ENCODE data around the gene PGBD5. TPM values are rescaled to one million over a fixed set of nuclear protein-coding genes. Genes with fewer than 3 reads are reported as not detected.

PGBD5 gene
- total RNA-seq, 1 experiment from 2014 or later = 37.8 TPM

- no peak for TF ChIP-seq CTCF (IDR thresholded peaks at IDR 0.05; ENCODE audit: unreplicated experiment)
Observed at GRCh38 chr1:230314142-230314470, 112.0 kb downstream of the PGBD5 start.

GRCh38 chr1:230313453-230314141 lies 112.5 kb downstream of the PGBD5 start:
- no peaks in the 10 kb centered on the region for H3K27me3 Mint-ChIP-seq (ENCODE audit: unreplicated experiment)
- DNase-seq = no peak
- no peak overlapping the region for H3K4me3 Mint-ChIP-seq (ENCODE audit: low read depth, unreplicated experiment)
- no peak overlapping the region for H3K27ac Mint-ChIP-seq (ENCODE audit: unreplicated experiment)
- H3K9me3 Mint-ChIP-seq (ENCODE audit: low read depth, unreplicated experiment) = no peaks in the 10 kb centered on the region
- no TSS peak for BruUV-seq (replicated peaks)
- TF ChIP-seq CTCF (IDR thresholded peaks at IDR 0.05; ENCODE audit: unreplicated experiment) = no peak
- H3K36me3 Mint-ChIP-seq (ENCODE audit: insufficient read depth, unreplicated experiment) = peaks cover 7% of the 10 kb centered on the region
- peaks cover 31% of the 10 kb centered on the region for H3K4me1 Mint-ChIP-seq (ENCODE audit: low read depth, unreplicated experiment)
- CTCF ChIA-PET = no interaction called here
- intact Hi-C loops (cut with micrococcal nuclease; ENCODE audit: unreplicated experiment) = loop anchor here (5.0 kb wide), 1 partner anchor 1056 kb away; no protein-coding TSS in a partner anchor

More at GRCh38 chr1:230314142-230314470, 112.0 kb downstream of the PGBD5 start:
- H3K4me3 Mint-ChIP-seq (ENCODE audit: low read depth, unreplicated experiment) = no peak overlapping the region
- DNase-seq = no peak
- peaks cover 7% of the 10 kb centered on the region for H3K36me3 Mint-ChIP-seq (ENCODE audit: insufficient read depth, unreplicated experiment)
- intact Hi-C loops (cut with micrococcal nuclease; ENCODE audit: unreplicated experiment) = loop anchor here (5.0 kb wide), 1 partner anchor 1057 kb away; no protein-coding TSS in a partner anchor
- no peaks in the 10 kb centered on the region for H3K9me3 Mint-ChIP-seq (ENCODE audit: low read depth, unreplicated experiment)
- CTCF ChIA-PET = no interaction called here
- H3K27ac Mint-ChIP-seq (ENCODE audit: unreplicated experiment) = no peak overlapping the region
- no peaks in the 10 kb centered on the region for H3K27me3 Mint-ChIP-seq (ENCODE audit: unreplicated experiment)
- BruUV-seq (replicated peaks) = no TSS peak
- H3K4me1 Mint-ChIP-seq (ENCODE audit: low read depth, unreplicated experiment) = peaks cover 27% of the 10 kb centered on the region

GRCh38 chr1:230312676-230313075 lies 113.5 kb downstream of the PGBD5 start:
- H3K4me3 Mint-ChIP-seq (ENCODE audit: low read depth, unreplicated experiment) = no peak overlapping the region
- H3K36me3 Mint-ChIP-seq (ENCODE audit: insufficient read depth, unreplicated experiment) = peaks cover 2% of the 10 kb centered on the region
- H3K27ac Mint-ChIP-seq (ENCODE audit: unreplicated experiment) = no peak overlapping the region
- CTCF ChIA-PET = interaction anchor here (0.7 kb wide), 2 partner anchors 25 to 143 kb away, joined by 4 read pairs; no protein-coding TSS in a partner anchor
- H3K4me1 Mint-ChIP-seq (ENCODE audit: low read depth, unreplicated experiment) = peaks cover 32% of the 10 kb centered on the region
- intact Hi-C loops (cut with micrococcal nuclease; ENCODE audit: unreplicated experiment) = loop anchor here (5.0 kb wide), 1 partner anchor 1055 kb away; no protein-coding TSS in a partner anchor
- TF ChIP-seq CTCF (IDR thresholded peaks at IDR 0.05; ENCODE audit: unreplicated experiment) = no peak
- no peak for DNase-seq
- no peaks in the 10 kb centered on the region for H3K9me3 Mint-ChIP-seq (ENCODE audit: low read depth, unreplicated experiment)
- BruUV-seq (replicated peaks) = no TSS peak
- no peaks in the 10 kb centered on the region for H3K27me3 Mint-ChIP-seq (ENCODE audit: unreplicated experiment)

GRCh38 chr1:230310381-230311163 lies 115.6 kb downstream of the PGBD5 start:
- TF ChIP-seq CTCF (IDR thresholded peaks at IDR 0.05; ENCODE audit: unreplicated experiment) = peak; percentile 79
- no peak overlapping the region for H3K4me3 Mint-ChIP-seq (ENCODE audit: low read depth, unreplicated experiment)
- no peaks in the 10 kb centered on the region for H3K9me3 Mint-ChIP-seq (ENCODE audit: low read depth, unreplicated experiment)
- intact Hi-C loops (cut with micrococcal nuclease; ENCODE audit: unreplicated experiment) = loop anchor here (1.0 to 5.0 kb wide), 3 partner anchors 529 to 1053 kb away; no protein-coding TSS in a partner anchor
- BruUV-seq (replicated peaks) = no TSS peak
- CTCF ChIA-PET = interaction anchor here (0.6 to 1.2 kb wide), 3 partner anchors 403 to 776 kb away, joined by 3 to 5 read pairs (median 4); partner anchors contain the start of gene AGT
- peak overlapping the region; percentile 7 for H3K27ac Mint-ChIP-seq (ENCODE audit: unreplicated experiment)
- peaks cover 36% of the 10 kb centered on the region for H3K4me1 Mint-ChIP-seq (ENCODE audit: low read depth, unreplicated experiment)
- no peaks in the 10 kb centered on the region for H3K27me3 Mint-ChIP-seq (ENCODE audit: unreplicated experiment)
- H3K36me3 Mint-ChIP-seq (ENCODE audit: insufficient read depth, unreplicated experiment) = peaks cover 7% of the 10 kb centered on the region
- peak; percentile 82 for DNase-seq
